GM18867 (cell line): ENCODE results near the gene SCG2.
A peak's percentile ranks its signal among the peaks of the same experiment; 100 is the strongest.

Experiments used
- ATAC-seq: cut with Tn5 transposase; IDR thresholded peaks from one replicate; pipeline ENCODE4 v1.9.1; 2021; ENCODE audit warnings: mild to moderate bottlenecking, moderate library complexity; ENCODE audit not compliant: unreplicated experiment

SCG2 gene

GRCh38 chr2:223601932-223602666, at the start of gene SCG2:
Gene SCG2, minus strand, starts transcription at chr2:223602361. Its CDS starts 3,079 bp downstream, at chr2:223599282.
- peak; percentile 96 for ATAC-seq

- ATAC-seq, result no peak
These were observed 47.7 kb upstream of the SCG2 start for GRCh38 chr2:223649554-223650533.

GRCh38 chr2:223648755-223649154, 46.6 kb upstream of the SCG2 start:
- no peak for ATAC-seq

GRCh38 chr2:223647258-223647952, 45.2 kb upstream of the SCG2 start:
- peak; percentile 96 for ATAC-seq

- no peak for ATAC-seq
These were observed 42.0 kb upstream of the SCG2 start for GRCh38 chr2:223644136-223644535.

GRCh38 chr2:223643309-223643708, 41.1 kb upstream of the SCG2 start:
- ATAC-seq, result no peak

- ATAC-seq, result no peak
These were observed 40.3 kb upstream of the SCG2 start for GRCh38 chr2:223642506-223642905.

GRCh38 chr2:223641082-223641481, 38.9 kb upstream of the SCG2 start:
- no peak for ATAC-seq

GRCh38 chr2:223635080-223635479, 32.9 kb upstream of the SCG2 start:
- no peak for ATAC-seq

GRCh38 chr2:223634238-223634637, 32.1 kb upstream of the SCG2 start:
- no peak for ATAC-seq

- ATAC-seq, result no peak
These were observed 31.5 kb upstream of the SCG2 start for GRCh38 chr2:223633656-223634055.

- ATAC-seq, result no peak
These were observed 30.7 kb upstream of the SCG2 start for GRCh38 chr2:223632826-223633225.

GRCh38 chr2:223626716-223627115, 24.6 kb upstream of the SCG2 start:
- ATAC-seq, result no peak

GRCh38 chr2:223625652-223626051, 23.5 kb upstream of the SCG2 start:
- ATAC-seq, result no peak

- ATAC-seq, result no peak
These were observed 19.7 kb upstream of the SCG2 start for GRCh38 chr2:223621901-223622300.

- ATAC-seq, result no peak
These were observed 17.4 kb upstream of the SCG2 start for GRCh38 chr2:223619486-223620129.

- ATAC-seq, result no peak
These were observed 16.2 kb upstream of the SCG2 start for GRCh38 chr2:223618172-223619035.

- ATAC-seq, result no peak
These were observed 12.4 kb upstream of the SCG2 start for GRCh38 chr2:223614534-223614933.

- no peak for ATAC-seq
These were observed 11.1 kb upstream of the SCG2 start for GRCh38 chr2:223613017-223613950.
